ENCODE results near the gene MORF4L1. TPM values are rescaled to one million over a fixed set of nuclear protein-coding genes. Genes with fewer than 3 reads are reported as not detected.
A peak's percentile ranks its signal among the peaks of the same experiment; 100 is the strongest.

MORF4L1 gene
- total RNA-seq, 4 donors from 2014 or later = 371 to 476 (median 392) TPM

DNA sequence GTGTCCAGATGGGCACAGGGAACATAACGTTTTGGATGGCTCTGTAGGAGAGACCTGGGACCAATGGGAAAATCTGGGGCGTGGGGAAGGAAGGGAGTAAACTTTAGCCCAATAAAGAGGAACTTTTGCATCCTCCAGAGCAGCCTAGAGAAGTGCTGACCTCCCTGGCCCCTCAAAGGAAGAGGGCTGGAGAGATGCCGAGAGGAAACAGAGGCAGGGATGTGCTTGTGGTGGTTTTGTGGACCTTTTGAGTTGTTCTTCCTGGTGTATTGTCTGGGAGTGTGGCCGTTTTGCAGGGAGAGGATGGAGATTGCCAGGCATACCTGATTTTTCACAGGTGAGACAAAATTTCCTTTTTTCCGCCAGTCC is 61.9 kb downstream of the MORF4L1 start:
- H3K27ac ChIP-seq (replicated peaks in 1 of 4) = peak overlapping the region in 3 of 4 donors; percentile 34 to 59 (median 51)
- H3K4me1 ChIP-seq = peaks cover 35 to 50% (median 43%) of the 10 kb centered on the region in 4 donors

DNA sequence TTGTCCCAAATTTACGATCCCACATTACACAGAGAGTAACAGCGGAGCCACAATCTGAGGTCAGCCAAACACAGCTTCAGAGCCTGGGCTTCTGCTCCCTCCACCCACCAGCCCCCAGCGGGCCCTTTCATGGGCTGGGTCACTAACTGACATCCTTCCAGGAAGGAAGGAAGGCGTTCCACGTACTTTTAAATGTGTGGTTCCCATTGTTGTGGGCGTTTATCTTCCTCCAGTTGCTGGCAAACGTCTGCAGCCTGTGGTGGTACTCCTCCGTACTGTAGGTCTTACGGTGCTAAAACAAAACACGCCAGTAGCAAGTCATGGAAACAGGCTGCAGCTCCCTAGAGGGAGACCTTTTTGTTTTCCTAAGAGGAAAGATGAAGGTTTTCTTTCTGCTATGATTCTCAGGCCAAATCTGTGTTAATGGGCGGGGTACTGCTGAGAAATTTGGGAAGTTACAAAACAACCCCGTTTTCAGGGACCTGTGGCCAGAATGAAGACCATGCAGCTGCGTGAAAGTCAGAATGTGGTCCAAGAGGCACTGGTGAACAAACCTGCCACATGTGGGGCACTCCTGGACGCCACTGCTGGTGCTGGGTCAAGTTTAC is 64.5 kb downstream of the MORF4L1 start:
- intact Hi-C loops (cut with DNase I) = no loop called here
- H3K27me3 ChIP-seq = no peaks in the 10 kb centered on the region
- H3K27ac ChIP-seq (replicated peaks in 1 of 4) = peak overlapping the region; percentile 36 to 59 (median 44)
- peaks cover 0 to 18% (median 6%) of the 10 kb centered on the region in 4 donors for H3K36me3 ChIP-seq
- peaks cover 30 to 41% (median 34%) of the 10 kb centered on the region in 4 donors for H3K4me1 ChIP-seq
- TF ChIP-seq POLR2AphosphoS5 (IDR thresholded peaks at IDR 0.05) = peak; percentile 46 to 48
- no peak for TF ChIP-seq POLR2A (IDR thresholded peaks at IDR 0.05; ENCODE audit: low read depth)
- TF ChIP-seq, protein P1, sequence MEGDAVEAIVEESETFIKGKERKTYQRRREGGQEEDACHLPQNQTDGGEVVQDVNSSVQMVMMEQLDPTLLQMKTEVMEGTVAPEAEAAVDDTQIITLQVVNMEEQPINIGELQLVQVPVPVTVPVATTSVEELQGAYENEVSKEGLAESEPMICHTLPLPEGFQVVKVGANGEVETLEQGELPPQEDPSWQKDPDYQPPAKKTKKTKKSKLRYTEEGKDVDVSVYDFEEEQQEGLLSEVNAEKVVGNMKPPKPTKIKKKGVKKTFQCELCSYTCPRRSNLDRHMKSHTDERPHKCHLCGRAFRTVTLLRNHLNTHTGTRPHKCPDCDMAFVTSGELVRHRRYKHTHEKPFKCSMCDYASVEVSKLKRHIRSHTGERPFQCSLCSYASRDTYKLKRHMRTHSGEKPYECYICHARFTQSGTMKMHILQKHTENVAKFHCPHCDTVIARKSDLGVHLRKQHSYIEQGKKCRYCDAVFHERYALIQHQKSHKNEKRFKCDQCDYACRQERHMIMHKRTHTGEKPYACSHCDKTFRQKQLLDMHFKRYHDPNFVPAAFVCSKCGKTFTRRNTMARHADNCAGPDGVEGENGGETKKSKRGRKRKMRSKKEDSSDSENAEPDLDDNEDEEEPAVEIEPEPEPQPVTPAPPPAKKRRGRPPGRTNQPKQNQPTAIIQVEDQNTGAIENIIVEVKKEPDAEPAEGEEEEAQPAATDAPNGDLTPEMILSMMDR (IDR thresholded peaks at IDR 0.05) = no peak
- 64% methylated on average over 11 of the region's 14 CpGs for WGBS
- H3K9me3 ChIP-seq = no peaks in the 10 kb centered on the region
- H3K4me3 ChIP-seq = no peak overlapping the region
- no peak for DNase-seq (ENCODE audit: extremely low spot score)

More for the DNA sequence above, 61.9 kb downstream of the MORF4L1 start:
- no peaks in the 10 kb centered on the region for H3K9me3 ChIP-seq
- no peak overlapping the region for H3K4me3 ChIP-seq
- H3K27me3 ChIP-seq = no peaks in the 10 kb centered on the region
- peaks cover 0 to 31% (median 11%) of the 10 kb centered on the region in 4 donors for H3K36me3 ChIP-seq
- intact Hi-C loops (cut with DNase I) = no loop called here
- 70% methylated on average over 5 of the region's 5 CpGs for WGBS
- DNase-seq (ENCODE audit: extremely low spot score) = no peak
- TF ChIP-seq, protein P1 (IDR thresholded peaks at IDR 0.05) = no peak
- TF ChIP-seq EP300 (IDR thresholded peaks at IDR 0.05) = no peak
- TF ChIP-seq POLR2A (IDR thresholded peaks at IDR 0.05; ENCODE audit: low read depth) = no peak
- TF ChIP-seq POLR2AphosphoS5 (IDR thresholded peaks at IDR 0.05) = no peak

DNA sequence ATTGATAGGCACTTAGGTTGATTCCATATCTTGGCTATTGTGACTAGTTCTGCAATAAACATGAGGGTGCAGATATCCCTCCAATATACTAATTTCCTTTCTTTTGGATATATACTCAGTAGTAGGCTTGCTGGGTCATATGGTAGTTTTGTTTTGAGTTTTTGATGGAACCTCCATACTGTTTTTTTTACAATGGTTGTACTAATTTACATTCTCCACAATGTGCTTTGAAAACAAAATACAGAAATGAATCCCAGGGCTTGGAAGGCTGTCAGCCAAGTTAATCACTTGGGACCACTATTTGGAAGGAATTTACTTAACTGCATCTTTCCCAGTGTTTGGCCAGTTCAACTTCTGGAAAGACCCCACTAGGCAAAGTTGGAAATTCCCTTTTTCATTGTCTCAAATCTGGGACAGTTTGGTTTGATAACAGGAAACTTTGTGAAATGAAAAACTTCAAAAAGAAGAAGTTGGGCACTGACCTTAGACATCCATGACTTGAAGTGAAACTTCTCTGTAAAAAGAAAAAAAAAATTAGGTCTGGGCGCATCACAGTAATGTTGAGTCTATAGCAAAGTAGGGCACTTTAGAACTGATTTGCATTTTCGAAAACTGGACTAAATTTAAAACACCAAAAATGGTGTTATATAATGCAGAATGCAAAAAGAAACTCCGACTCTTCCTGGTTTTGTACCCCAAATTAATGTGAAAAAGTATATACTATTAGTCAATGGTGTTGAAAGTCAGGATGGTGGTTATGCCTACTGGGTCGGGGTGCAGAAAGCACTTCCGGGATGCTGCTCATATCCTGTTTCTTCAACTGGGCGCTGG is 66.2 kb downstream of the MORF4L1 start:
- intact Hi-C loops (cut with DNase I) = no loop called here
- Histone ChIP-seq H3K27ac (replicated peaks in 1 of 4) (peak overlapping the region in 2 of 4 donors; percentile 58 to 62), H3K27me3 (no peaks in the 10 kb centered on the region), H3K9me3 (no peaks in the 10 kb centered on the region), H3K36me3 (peaks cover 0 to 11% (median 3%) of the 10 kb centered on the region in 4 donors), H3K4me1 (peaks cover 21 to 38% (median 33%) of the 10 kb centered on the region in 4 donors), H3K4me3 (no peak overlapping the region)
- no peak for DNase-seq (ENCODE audit: extremely low spot score)
- no peak for TF ChIP-seq POLR2A (IDR thresholded peaks at IDR 0.05; ENCODE audit: low read depth)
- no peak for TF ChIP-seq EP300 (IDR thresholded peaks at IDR 0.05)
- TF ChIP-seq POLR2AphosphoS5 (IDR thresholded peaks at IDR 0.05) = no peak
- WGBS = 59% methylated on average over 6 of the region's 6 CpGs

DNA sequence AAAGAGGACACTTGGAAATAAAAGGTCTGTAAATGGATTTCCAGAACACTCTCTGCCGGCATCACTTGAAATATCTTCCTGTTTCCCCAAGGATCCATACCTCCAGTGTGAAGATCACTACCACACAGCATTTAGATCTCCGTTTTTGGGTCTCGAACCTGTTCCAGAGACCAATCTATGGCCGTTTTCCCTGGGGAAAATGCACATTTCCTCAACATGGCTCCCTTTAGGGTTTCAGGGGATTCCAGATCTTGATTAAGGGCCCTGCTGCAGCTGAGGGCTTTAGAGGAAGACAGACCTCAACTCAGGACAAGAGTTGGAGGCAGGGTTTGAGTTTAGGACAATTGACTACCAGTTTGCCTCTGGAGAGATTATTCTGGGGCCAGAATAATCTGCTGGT is 70.1 kb downstream of the MORF4L1 start:
- TF ChIP-seq, protein P1 (IDR thresholded peaks at IDR 0.05) = no peak
- no peak for TF ChIP-seq POLR2A (IDR thresholded peaks at IDR 0.05; ENCODE audit: low read depth)
- no peak for TF ChIP-seq EP300 (IDR thresholded peaks at IDR 0.05)
- no peak for TF ChIP-seq POLR2AphosphoS5 (IDR thresholded peaks at IDR 0.05)
- 93% methylated on average over 4 of the region's 4 CpGs for WGBS
- H3K9me3 ChIP-seq = peaks cover 0 to 5% (median 0%) of the 10 kb centered on the region in 4 donors
- intact Hi-C loops (cut with DNase I) = no loop called here
- no peaks in the 10 kb centered on the region for H3K27me3 ChIP-seq
- H3K27ac ChIP-seq (replicated peaks in 1 of 4) = no peak overlapping the region
- no peak for DNase-seq (ENCODE audit: extremely low spot score)
- peaks cover 15 to 28% (median 27%) of the 10 kb centered on the region in 4 donors for H3K4me1 ChIP-seq
- H3K36me3 ChIP-seq = no peaks in the 10 kb centered on the region
- H3K4me3 ChIP-seq = peak overlapping the region in 1 of 4 donors; percentile 55

DNA sequence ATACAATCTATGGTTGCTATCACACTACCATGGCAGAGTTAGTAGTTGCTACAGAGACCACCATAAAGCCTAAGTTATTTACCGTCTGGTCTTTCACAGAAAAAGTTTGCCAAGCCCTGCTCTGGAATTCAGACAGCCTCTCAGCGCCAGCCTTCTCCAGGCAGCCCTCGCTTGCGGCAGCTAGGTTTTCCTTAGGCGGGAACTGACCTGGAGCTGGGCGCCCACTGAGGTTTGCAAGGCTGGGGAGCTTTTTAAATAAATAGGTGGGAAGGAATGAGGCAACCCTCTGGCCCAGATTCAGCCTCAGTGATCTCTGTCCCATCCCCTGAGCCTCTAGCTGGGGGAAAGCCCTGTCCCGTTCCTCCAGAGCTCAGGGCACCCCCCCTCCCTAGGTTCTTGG is 71.0 kb downstream of the MORF4L1 start:
- TF ChIP-seq, protein P1 (IDR thresholded peaks at IDR 0.05) = no peak
- no peak for TF ChIP-seq EP300 (IDR thresholded peaks at IDR 0.05)
- TF ChIP-seq POLR2A (IDR thresholded peaks at IDR 0.05; ENCODE audit: low read depth) = no peak
- TF ChIP-seq POLR2AphosphoS5 (IDR thresholded peaks at IDR 0.05) = no peak
- Histone ChIP-seq H3K4me3 (peak overlapping the region; percentile 55 to 82 (median 60)), H3K9me3 (peaks cover 0 to 5% (median 0%) of the 10 kb centered on the region in 4 donors), H3K4me1 (peaks cover 15 to 28% (median 25%) of the 10 kb centered on the region in 4 donors), H3K36me3 (no peaks in the 10 kb centered on the region), H3K27me3 (no peaks in the 10 kb centered on the region), H3K27ac (replicated peaks in 1 of 4) (peak overlapping the region; percentile 24 to 67 (median 61))
- 75% methylated on average over 7 of the region's 7 CpGs for WGBS
- intact Hi-C loops (cut with DNase I) = no loop called here
- no peak for DNase-seq (ENCODE audit: extremely low spot score)
